K562 (cell line): ENCODE measurements around the gene SUPT20HL1. TPM values are rescaled to one million over a fixed set of nuclear protein-coding genes. Genes with fewer than 3 reads are reported as not detected.
"Not testable (repeated sequence)": the region's sequence is repeated elsewhere in the genome, so short reads cannot be mapped to it uniquely, and the experiment has no call there.

Source experiments
- ATAC-seq: fragments of 200-7000 bp; cut with Tn5 transposase; 3 replicates; pipeline ENCODE4 v1.9.1; 2020; ENCODE audit warnings: moderate library complexity
- BruUV-seq: library from RNA; stranded (reverse); fragments of 400-500 nt; replicated peaks from 2 replicates; lab custom pipeline; 2021; lab: Mats Ljungman, UMichigan
- CTCF ChIA-PET: fragments of 300-600 bp; formaldehyde crosslinking; extraction: SDS; loops from one replicate; lab custom pipeline; 2021; ENCODE audit warnings: low intra/inter-chr PET ratio; lab: Yijun Ruan, JAX
- POLR2A ChIA-PET: fragments of 300-600, 350-650 bp; sonication (Branson Sonifier 250); formaldehyde crosslinking; extraction: SDS; loops from one replicate; lab custom pipeline; 2021; ENCODE audit warnings: antibody characterized with exemption, inconsistent platforms; lab: Yijun Ruan, JAX
- DNase-seq, 4 experiments: peaks; one replicate each; pipeline versions ENCODE4 v3.0.0 to v3.0.0-alpha.2; 2011 to 2018; ENCODE audit warnings: low spot score in 3 of 4, mixed read lengths in 3 of 4; ENCODE audit errors: extremely low read depth in 1 of 4
- FAIRE-seq: peaks from 2 replicates; lab custom pipeline; 2011; peaks lifted over from hg19 to GRCh38; lab: Jason Lieb, UNC
- H2AFZ ChIP-seq: 2 replicates; pipeline ENCODE4 v1.6.0; 2011; ENCODE audit warnings: low read depth, low read length, control low read depth, inconsistent platforms
- H3K27ac ChIP-seq: fragments of 200-600 bp; 3 replicates; pipeline ENCODE4 v1.8.0; 2011; ENCODE audit warnings: low read depth, mild to moderate bottlenecking, control low read depth, inconsistent platforms, low read length, moderate library complexity, mixed read lengths; ENCODE audit errors: extremely low read depth
- H3K27me3 ChIP-seq, 2 experiments: fragments of 300-600 bp in 1 of 2; 2 replicates in 1 of 2; 3 replicates in 1 of 2; pipeline versions ENCODE4 v1.6.0 to v1.8.0; 2011; ENCODE audit warnings: inconsistent platforms in 2 of 2, low read length in 2 of 2, mild to moderate bottlenecking in 1 of 2, mixed read lengths in 1 of 2, moderate library complexity in 1 of 2; ENCODE audit not compliant: control insufficient read depth in 2 of 2, insufficient read depth in 2 of 2
- H3K36me3 ChIP-seq: fragments of 300-600 bp; 3 replicates; pipeline ENCODE4 v1.8.0; 2011; ENCODE audit warnings: mild to moderate bottlenecking, low read length, inconsistent platforms; ENCODE audit not compliant: control insufficient read depth, insufficient read depth
- H3K4me1 ChIP-seq, 2 experiments: fragments of 200-600 bp in 1 of 2; replicated peaks in 1 of 2; 2 replicates in 1 of 2; 3 replicates in 1 of 2; pipeline versions ENCODE4 v1.5.1 to v1.8.0; 2011; ENCODE audit warnings: inconsistent platforms in 2 of 2, low read length in 2 of 2, mild to moderate bottlenecking in 1 of 2, mixed read lengths in 1 of 2, moderate library complexity in 1 of 2; ENCODE audit not compliant: control insufficient read depth in 2 of 2, insufficient read depth in 2 of 2
- H3K4me2 ChIP-seq: 2 replicates; pipeline ENCODE4 v1.6.1; 2011; ENCODE audit warnings: low read length, control low read depth, inconsistent platforms, mixed read lengths; ENCODE audit not compliant: insufficient read depth
- H3K4me3 ChIP-seq: fragments of 200-600 bp; sonication (generic), shearing (Covaris generic); 2 replicates; pipeline ENCODE4 v1.5.1; 2016; ENCODE audit warnings: control low read depth, inconsistent platforms
- H3K79me2 ChIP-seq: fragments of 200-600 bp; 3 replicates; pipeline ENCODE4 v1.8.0; 2011; ENCODE audit warnings: low read length, inconsistent platforms; ENCODE audit not compliant: control insufficient read depth, insufficient read depth
- H3K9ac ChIP-seq, 2 experiments: 2 replicates each; pipeline versions ENCODE4 v1.6.0 to v1.6.1; 2011; ENCODE audit warnings: low read depth in 2 of 2, low read length in 2 of 2, control low read depth in 1 of 2, inconsistent platforms in 1 of 2, mild to moderate bottlenecking in 1 of 2, mixed read lengths in 1 of 2; ENCODE audit not compliant: insufficient read depth in 1 of 2
- H3K9me1 ChIP-seq: one replicate; pipeline ENCODE4 v1.6.0; 2011; ENCODE audit warnings: inconsistent platforms, mild to moderate bottlenecking, low read length, moderate library complexity; ENCODE audit not compliant: control insufficient read depth, insufficient read depth
- H3K9me3 ChIP-seq: replicated peaks from 2 replicates; pipeline ENCODE4 v1.5.1; 2011; ENCODE audit warnings: low read depth, low read length, inconsistent platforms; ENCODE audit not compliant: control insufficient read depth, insufficient read depth
- H4K20me1 ChIP-seq: replicated peaks from 2 replicates; pipeline ENCODE4 v1.6.1; 2011; ENCODE audit warnings: low read length, inconsistent platforms, mixed read lengths; ENCODE audit not compliant: control insufficient read depth, insufficient read depth
- NRF1 ChIP-seq, 2 experiments: fragments of 450-650 bp; IDR thresholded peaks in 1 of 2; conservative IDR thresholded peaks in 1 of 2; 2 replicates each; pipeline ENCODE4 v1.6.1; 2014; ENCODE audit warnings: mild to moderate bottlenecking in 2 of 2
- WGBS: fragments of 100-300 bp; shearing (Covaris generic); methylation state at CpG from one replicate; pipeline ENCODE4 v1.1.6; 2016; ENCODE audit warnings: low coverage, mixed read lengths; ENCODE audit not compliant: insufficient coverage; ENCODE audit errors: missing lambda C conversion rate; 5-methylcytosine and 5-hydroxymethylcytosine counted together
- in situ Hi-C: fragments of 300-500 bp; cut with MboI; formaldehyde crosslinking; loops from 4 replicates; pipeline ENCODE4 v1.15.0; 2018; ENCODE audit warnings: inconsistent platforms, mixed read lengths
- intact Hi-C: fragments of 100-400 bp; cut with micrococcal nuclease; formaldehyde crosslinking; loops from 2 replicates; pipeline ENCODE4 v1.14.2; 2022
- polyA plus RNA-seq, 8 experiments: library from polyadenylated mRNA; depleted of rRNA in 4 of 8; stranded (reverse) in 5 of 8; unstranded in 3 of 8; fragments of >200 nt; fragmentation: Nextera tagmentation in 2 of 8; fragmentation: Illumina TruSeq in 1 of 8; extraction: Ambion mirVana in 2 of 8; extraction: Trizol in 1 of 8; gene quantifications; 2 replicates each; pipeline versions ENCODE4 v1.2.1 to v1.2.3, GENCODE V29; 2011 to 2014; ENCODE audit warnings: inconsistent platforms in 1 of 8, missing spikeins in 1 of 8
- total RNA-seq, 7 experiments: library from RNA; depleted of rRNA in 6 of 7; stranded (reverse); fragments of >200 nt in 6 of 7; fragmentation: Illumina TruSeq in 2 of 7; extraction: Trizol in 2 of 7; gene quantifications; 2 replicates each; pipeline versions ENCODE4 v1.2.1 to v1.2.3, GENCODE V29; 2011 to 2021; ENCODE audit warnings: low replicate concordance in 1 of 7

SUPT20HL1 gene
- total and polyA plus RNA-seq, 9 of the 15 experiments (the other 6 are each of a cell fraction or from before 2014, with no cell fraction given) = not detected

DNA sequence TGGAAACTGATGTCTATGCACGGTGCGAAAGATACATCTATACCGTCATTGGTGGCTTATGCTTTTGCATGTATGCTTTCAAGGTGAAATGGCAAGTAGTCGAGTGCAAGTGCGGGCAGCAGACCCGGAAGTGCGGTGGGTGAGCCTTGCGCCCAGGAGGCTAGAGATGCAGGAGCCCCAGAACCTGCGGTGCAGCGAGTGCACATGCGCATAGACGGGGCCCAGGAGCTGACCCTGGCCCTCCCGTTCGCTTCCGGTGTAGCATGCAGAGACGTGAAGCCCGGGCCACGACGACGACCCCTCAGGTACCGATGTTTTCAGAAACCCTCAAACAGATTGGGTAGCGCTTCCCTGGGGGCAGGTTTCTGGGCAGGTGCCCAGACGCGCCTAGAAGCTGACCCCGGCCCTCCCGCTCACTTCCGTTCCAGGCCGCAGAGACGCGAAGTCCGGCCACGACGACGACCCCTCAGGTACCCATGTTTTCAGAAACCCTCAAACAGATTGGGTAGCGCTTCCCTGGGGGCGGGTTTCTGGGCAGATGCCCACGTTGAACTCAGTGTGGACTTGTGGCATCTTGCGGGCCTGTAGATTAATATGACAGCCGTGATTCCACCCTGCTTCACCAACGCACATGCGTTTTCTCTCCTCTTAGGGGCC is 1.8 kb downstream of the SUPT20HL1 start:
- H2AFZ ChIP-seq, CTCF ChIA-PET, H3K36me3 ChIP-seq, H3K79me2 ChIP-seq, H3K9me3 ChIP-seq, H4K20me1 ChIP-seq, in situ Hi-C loops, FAIRE-seq, H3K4me2 ChIP-seq, BruUV-seq, H3K4me1 ChIP-seq, H3K27ac ChIP-seq, intact Hi-C loops, DNase-seq, POLR2A ChIA-PET, ATAC-seq, H3K4me3 ChIP-seq, H3K9ac ChIP-seq, H3K9me1 ChIP-seq: not testable (repeated sequence)
- H3K27me3 ChIP-seq = peaks cover 0 to 30% of the 10 kb centered on the region in 2 experiments; a peak in 3 of 5 replicates
- 0 out of 4 replicates have a peak, but pooled peaks of 1 of the 2 experiments have one; percentile 15 for TF ChIP-seq NRF1 (conservative IDR thresholded peaks at IDR 0.05 in 1 of 2, IDR thresholded peaks at IDR 0.05 in 1 of 2)
- 2% methylated on average over 21 of the region's 41 CpGs for WGBS

DNA sequence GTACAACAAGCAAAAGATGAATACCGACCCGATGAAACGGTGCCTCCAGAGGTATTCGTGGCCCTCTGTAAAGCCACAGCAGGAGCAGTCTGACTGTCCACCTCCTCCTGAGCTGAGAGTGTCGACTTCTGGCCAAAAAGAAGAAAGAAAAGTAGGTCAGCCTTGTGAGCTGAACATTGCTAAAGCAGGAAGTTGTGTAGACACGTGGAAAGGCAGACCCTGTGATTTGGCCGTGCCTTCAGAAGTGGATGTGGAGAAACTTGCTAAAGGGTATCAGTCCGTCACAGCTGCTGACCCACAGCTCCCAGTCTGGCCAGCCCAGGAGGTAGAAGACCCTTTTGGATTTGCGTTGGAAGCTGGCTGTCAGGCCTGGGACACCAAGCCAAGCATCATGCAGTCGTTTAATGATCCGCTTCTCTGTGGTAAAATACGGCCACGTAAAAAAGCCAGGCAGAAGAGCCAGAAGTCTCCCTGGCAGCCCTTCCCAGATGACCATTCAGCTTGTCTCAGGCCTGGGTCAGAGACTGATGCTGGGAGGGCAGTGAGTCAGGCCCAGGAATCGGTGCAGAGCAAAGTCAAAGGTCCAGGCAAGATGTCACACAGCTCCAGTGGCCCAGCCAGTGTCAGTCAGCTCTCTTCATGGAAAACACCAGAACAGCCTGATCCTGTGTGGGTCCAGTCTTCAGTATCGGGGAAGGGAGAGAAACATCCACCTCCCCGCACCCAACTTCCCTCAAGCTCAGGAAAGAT is 3.2 kb downstream of the SUPT20HL1 start:
- CTCF ChIA-PET, DNase-seq, H2AFZ ChIP-seq, H4K20me1 ChIP-seq, H3K79me2 ChIP-seq, H3K4me1 ChIP-seq, H3K4me2 ChIP-seq, H3K9ac ChIP-seq, H3K9me1 ChIP-seq, H3K4me3 ChIP-seq, in situ Hi-C loops, H3K36me3 ChIP-seq, BruUV-seq, H3K9me3 ChIP-seq, intact Hi-C loops, POLR2A ChIA-PET, ATAC-seq, H3K27ac ChIP-seq: not testable (repeated sequence)
- 0% methylated on average over 8 of the region's 16 CpGs for WGBS
- FAIRE-seq = peak; percentile 62
- H3K27me3 ChIP-seq = peaks cover 0 to 30% of the 10 kb centered on the region in 2 experiments; a peak in 2 of 5 replicates
